IPS-15b (cell line): Measurements from ENCODE around the gene STX17.
"Not testable (repeated sequence)": the region's sequence is repeated elsewhere in the genome, so short reads cannot be mapped to it uniquely, and the experiment has no call there.

Experiments used
- H3K27me3 ChIP-seq: one replicate; pipeline ENCODE4 v1.6.1; 2013; ENCODE audit warnings: low read length; ENCODE audit not compliant: control insufficient read depth, insufficient read depth
- H3K36me3 ChIP-seq: one replicate; pipeline ENCODE4 v1.6.1; 2013; ENCODE audit warnings: low read length; ENCODE audit not compliant: control insufficient read depth, insufficient read depth
- H3K4me1 ChIP-seq: one replicate; pipeline ENCODE4 v1.6.1; 2013; ENCODE audit warnings: mild to moderate bottlenecking, low read length; ENCODE audit not compliant: control insufficient read depth, insufficient read depth
- H3K4me3 ChIP-seq: one replicate; pipeline ENCODE4 v1.5.1; 2013; ENCODE audit warnings: low read depth, low read length
- H3K9ac ChIP-seq: one replicate; pipeline ENCODE4 v1.6.1; 2013; ENCODE audit warnings: low read depth, mild to moderate bottlenecking, low read length
- H3K9me3 ChIP-seq: one replicate; pipeline ENCODE4 v1.6.1; 2013; ENCODE audit warnings: mild to moderate bottlenecking, low read length; ENCODE audit not compliant: control insufficient read depth, insufficient read depth

The STX17 gene

DNA sequence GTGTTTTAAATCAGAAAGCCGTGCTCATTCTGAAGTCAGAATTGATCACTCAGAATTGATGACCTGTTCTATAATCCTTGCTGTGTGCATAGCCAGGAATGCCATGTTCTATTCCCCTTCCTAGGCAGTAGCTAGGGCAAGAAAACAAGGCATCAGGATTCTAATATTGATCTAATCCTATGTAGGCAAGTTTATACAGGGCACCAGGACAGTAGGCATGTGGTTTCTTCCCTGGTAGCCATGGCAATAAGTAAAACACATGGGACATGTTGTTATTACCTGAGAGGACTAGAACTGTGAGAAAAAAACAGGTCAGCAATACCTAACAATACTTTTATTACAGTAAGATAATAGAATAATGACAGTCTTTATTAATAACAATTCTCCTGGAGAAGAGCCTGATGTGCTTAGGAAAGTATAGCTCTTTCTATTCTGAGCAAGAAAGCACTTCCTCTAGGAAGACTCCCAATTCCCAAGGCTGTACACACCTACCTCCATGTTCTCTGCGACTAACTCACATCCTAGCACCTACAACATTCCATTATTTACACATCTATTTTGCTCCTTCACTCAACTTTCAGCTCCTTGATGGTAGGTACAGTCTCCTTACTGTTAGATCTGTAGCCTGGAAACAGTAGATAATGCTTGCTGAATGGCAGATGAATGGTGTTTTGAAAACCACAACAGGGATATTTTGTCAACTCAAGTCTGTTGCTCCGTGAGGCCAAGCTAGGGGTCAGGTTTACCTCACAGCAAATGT lies 70.8 kb downstream of the STX17 start:
- no peaks in the 10 kb centered on the region for H3K36me3 ChIP-seq
- no peaks in the 10 kb centered on the region for H3K27me3 ChIP-seq
- no peaks in the 10 kb centered on the region for H3K9me3 ChIP-seq
- H3K4me1 ChIP-seq: peaks cover 2% of the 10 kb centered on the region
- no peak overlapping the region for H3K4me3 ChIP-seq
- H3K9ac ChIP-seq: no peak overlapping the region

DNA sequence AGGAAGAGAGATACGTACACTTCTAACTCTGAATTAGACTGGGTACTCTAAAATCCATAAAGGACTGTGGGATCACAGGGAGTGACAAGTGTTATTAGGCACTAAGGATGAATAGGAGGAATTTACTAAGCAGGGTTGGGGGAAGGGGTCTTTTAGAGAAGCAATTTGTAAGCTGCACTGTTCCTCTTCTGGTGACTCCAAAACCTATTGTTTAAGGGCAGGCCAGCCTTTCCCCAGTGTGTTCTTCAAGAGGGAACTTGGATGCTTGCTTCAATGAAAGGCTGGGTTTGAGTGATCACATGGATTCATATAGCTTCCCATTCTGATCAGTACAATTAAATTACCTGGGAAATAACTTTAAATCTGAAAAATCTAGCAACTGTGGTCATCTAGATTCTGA lies 71.8 kb downstream of the STX17 start:
- no peaks in the 10 kb centered on the region for H3K27me3 ChIP-seq
- H3K4me1 ChIP-seq: peaks cover 2% of the 10 kb centered on the region
- H3K9ac ChIP-seq: no peak overlapping the region
- H3K36me3 ChIP-seq: no peaks in the 10 kb centered on the region
- H3K4me3 ChIP-seq: no peak overlapping the region
- no peaks in the 10 kb centered on the region for H3K9me3 ChIP-seq

DNA sequence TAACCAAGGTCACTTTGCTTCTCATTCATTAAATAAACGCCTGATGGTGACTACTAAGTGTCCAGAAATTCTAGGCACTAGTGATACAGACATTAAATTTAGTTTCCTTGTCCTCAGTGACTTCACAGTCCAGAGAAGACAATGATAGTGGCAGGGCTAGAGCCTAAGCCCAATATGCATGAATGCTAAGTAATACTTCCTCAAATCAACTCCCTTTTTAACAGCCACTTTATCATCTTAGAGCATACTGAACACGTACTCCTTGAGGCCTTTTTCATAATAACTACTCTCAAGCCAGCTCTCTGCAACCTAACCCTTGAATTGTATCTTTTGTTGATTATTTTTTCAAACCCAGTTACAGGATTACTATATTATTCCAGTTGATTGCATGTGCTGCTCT lies 74.1 kb downstream of the STX17 start:
- no peak overlapping the region for H3K9ac ChIP-seq
- H3K4me1 ChIP-seq: peaks cover 2% of the 10 kb centered on the region
- no peaks in the 10 kb centered on the region for H3K36me3 ChIP-seq

DNA sequence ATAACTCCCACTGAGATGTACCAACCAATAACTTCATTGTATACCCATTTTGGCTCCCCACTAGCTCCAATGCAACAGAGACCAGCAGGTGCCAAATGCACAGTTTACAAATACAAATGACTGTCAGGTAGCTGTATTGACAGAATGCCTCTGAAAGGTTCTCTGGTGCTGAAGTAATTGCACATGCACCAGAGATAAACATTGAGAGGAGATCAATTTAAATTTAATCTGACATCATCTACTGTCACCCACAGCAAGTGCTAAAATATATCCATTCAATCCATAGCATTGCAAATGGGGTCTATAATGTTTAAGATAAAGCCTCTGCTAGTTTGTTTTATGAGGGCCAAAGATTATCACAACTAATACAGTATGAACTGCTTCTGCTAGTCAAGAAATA lies 80.2 kb downstream of the STX17 start:
- H3K27me3 ChIP-seq: no peaks in the 10 kb centered on the region
- H3K4me3 ChIP-seq: no peak overlapping the region
- no peaks in the 10 kb centered on the region for H3K9me3 ChIP-seq
- peaks cover 3% of the 10 kb centered on the region for H3K4me1 ChIP-seq
- H3K36me3 ChIP-seq: peaks cover 5% of the 10 kb centered on the region
- no peak overlapping the region for H3K9ac ChIP-seq

More for the DNA sequence above, 74.1 kb downstream of the STX17 start:
- H3K9me3 ChIP-seq: no peaks in the 10 kb centered on the region
- no peaks in the 10 kb centered on the region for H3K27me3 ChIP-seq
- no peak overlapping the region for H3K4me3 ChIP-seq

DNA sequence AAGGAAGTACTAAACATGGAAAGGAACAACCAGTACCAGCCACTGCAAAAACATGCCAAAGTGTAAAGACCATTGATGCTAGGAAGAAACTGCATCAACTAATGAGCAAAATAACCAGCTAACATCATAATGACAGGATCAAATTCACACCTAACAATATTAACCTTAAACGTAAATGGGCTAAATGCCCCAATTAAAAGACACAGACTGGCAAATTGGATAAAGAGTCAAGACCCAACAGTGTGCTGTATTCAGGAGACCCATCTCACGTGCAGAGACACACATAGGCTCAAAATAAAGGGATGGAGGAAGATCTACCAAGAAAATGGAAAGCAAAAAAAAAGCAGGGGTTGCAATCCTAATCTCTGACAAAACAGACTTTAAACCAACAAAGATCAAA lies 84.1 kb downstream of the STX17 start:
- H3K27me3 ChIP-seq, H3K4me1 ChIP-seq, H3K4me3 ChIP-seq, H3K9ac ChIP-seq, H3K9me3 ChIP-seq, H3K36me3 ChIP-seq: not testable (repeated sequence)

DNA sequence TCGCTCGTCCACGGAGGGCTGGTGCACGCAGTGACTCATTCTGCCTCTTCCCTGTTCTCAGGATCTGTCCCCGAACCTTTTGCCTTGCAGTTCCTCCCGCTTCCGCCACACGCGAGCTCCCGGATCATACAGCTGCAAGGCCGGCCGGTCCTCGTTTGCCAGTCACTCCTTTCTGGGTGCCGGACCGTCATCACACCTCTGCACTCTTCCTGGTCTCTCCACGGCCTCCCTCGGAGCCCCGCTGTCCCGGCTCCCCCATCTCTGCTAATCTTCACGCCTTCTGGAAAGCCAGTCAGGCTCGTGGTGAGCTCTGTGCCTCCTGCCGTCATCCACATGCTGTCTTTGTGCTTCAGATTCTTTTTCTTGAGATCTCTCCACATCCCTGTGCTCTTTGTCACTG lies 91.8 kb downstream of the STX17 start:
- Histone ChIP-seq H3K4me1 (no peaks in the 10 kb centered on the region), H3K4me3 (no peak overlapping the region), H3K9ac (no peak overlapping the region), H3K9me3 (no peaks in the 10 kb centered on the region), H3K27me3 (no peaks in the 10 kb centered on the region), H3K36me3 (no peaks in the 10 kb centered on the region)

DNA sequence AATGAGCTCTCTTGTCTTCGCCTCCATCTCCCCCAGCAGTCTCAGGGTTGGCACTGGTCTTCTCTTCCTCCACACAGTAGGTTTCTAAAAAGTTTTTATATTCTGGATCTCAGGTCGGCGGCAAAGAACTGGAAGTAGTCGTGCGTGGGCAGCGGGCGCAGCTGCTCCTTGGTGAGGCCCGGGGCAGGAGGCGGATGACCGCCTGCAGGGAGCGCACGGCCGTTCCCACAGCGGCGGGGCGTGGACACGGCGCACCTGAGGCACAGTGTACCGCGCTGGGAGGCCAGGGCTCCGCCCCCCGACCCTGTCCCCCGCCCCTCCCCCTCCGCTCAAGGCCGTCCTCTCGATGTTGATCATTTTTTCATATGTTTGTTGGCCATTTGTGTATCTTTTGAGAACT lies 92.4 kb downstream of the STX17 start:
- Histone ChIP-seq H3K4me1 (no peaks in the 10 kb centered on the region), H3K27me3 (no peaks in the 10 kb centered on the region), H3K9me3 (no peaks in the 10 kb centered on the region), H3K36me3 (no peaks in the 10 kb centered on the region), H3K4me3 (no peak overlapping the region), H3K9ac (no peak overlapping the region)

DNA sequence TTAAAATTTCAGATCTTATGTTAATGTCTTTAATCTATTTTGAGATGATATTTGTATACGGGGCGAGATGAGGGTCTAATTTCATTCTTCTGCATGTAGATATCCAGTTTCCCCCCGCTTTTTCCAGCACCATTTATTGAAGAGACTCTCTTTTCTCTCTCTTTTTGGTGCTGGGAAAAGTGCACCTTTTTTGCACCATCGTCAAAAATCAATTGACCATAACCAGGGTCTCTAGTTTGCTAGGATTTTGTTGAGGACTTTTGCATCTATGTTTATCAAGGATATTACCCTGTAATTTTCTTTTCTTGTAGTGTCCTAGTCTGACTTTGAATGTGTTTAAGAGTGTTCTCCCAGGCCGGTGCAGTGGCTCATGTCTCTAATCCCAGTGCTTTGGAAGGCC lies 93.3 kb downstream of the STX17 start:
- Histone ChIP-seq H3K27me3 (no peaks in the 10 kb centered on the region), H3K9ac (no peak overlapping the region), H3K36me3 (no peaks in the 10 kb centered on the region), H3K4me3 (no peak overlapping the region), H3K9me3 (no peaks in the 10 kb centered on the region), H3K4me1 (no peaks in the 10 kb centered on the region)

DNA sequence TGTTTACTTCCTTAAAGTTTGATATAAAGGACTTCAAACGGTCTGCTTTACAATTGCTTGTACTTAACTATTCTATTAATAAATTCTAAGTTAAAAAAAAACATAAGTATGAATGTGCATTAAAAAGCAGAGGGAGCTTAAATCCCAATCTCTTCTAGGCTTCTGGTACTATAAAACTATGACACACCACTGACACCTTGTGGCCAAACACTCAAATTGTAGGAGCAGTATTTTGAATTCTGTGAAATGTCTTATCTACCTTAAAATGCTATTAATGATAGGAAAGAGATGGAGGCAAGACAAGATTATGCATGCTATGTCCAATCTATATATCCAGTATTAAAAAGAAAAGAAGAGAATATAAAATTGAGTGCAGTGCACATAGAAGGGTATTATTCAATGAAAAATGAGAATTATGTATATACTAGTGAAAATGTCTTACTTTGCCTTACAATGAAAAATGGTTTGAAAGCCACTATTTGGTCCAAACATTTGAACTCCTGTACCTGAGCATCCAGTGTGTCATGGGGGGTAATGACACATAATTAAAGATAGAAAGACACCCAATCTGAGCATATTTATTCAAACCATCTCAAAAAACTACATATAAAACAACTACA lies 104.7 kb downstream of the STX17 start:
- Histone ChIP-seq H3K36me3 (no peaks in the 10 kb centered on the region), H3K9me3 (no peaks in the 10 kb centered on the region), H3K4me3 (no peak overlapping the region), H3K27me3 (no peaks in the 10 kb centered on the region), H3K4me1 (no peaks in the 10 kb centered on the region), H3K9ac (no peak overlapping the region)

DNA sequence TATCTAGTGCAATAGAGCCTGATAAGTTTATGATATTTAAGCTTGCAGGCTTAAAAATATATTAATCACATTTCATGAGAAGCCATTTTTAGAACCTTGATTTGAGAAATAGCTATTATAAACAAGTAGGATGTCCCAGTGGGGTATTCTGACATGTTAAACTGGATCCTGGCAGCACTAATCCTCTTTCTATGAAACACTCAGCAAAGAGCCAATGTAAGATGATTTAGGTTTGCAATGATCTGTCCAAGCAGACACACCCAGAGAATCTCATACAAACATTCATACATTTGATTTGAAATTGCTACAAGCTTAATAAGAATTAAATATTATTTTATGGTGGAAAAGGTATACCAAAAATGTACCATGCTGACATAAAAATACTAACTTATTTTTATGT lies 105.8 kb downstream of the STX17 start:
- no peaks in the 10 kb centered on the region for H3K4me1 ChIP-seq
- H3K27me3 ChIP-seq: no peaks in the 10 kb centered on the region
- H3K36me3 ChIP-seq: no peaks in the 10 kb centered on the region
- H3K9me3 ChIP-seq: no peaks in the 10 kb centered on the region
- no peak overlapping the region for H3K4me3 ChIP-seq
- no peak overlapping the region for H3K9ac ChIP-seq

DNA sequence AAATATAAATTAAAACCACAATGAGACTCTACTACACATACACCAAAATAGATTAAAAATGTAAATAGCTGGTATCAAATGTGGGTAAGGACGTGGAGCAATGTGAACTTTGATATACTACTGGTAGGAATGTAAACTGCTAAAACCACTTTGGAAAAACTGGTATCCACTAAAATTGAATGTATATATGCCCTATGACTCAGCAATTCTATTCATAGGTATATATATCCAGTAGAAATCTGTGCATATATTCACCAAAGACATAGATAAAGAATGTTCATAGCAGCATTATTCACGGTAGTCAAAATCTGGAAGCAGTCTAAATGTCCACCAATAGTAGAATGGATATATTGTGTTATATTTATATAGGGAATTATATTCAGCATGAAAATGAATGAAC lies 107.1 kb downstream of the STX17 start:
- H3K4me3 ChIP-seq: no peak overlapping the region
- no peaks in the 10 kb centered on the region for H3K36me3 ChIP-seq
- no peaks in the 10 kb centered on the region for H3K27me3 ChIP-seq
- no peak overlapping the region for H3K9ac ChIP-seq
- no peaks in the 10 kb centered on the region for H3K4me1 ChIP-seq
- no peaks in the 10 kb centered on the region for H3K9me3 ChIP-seq

DNA sequence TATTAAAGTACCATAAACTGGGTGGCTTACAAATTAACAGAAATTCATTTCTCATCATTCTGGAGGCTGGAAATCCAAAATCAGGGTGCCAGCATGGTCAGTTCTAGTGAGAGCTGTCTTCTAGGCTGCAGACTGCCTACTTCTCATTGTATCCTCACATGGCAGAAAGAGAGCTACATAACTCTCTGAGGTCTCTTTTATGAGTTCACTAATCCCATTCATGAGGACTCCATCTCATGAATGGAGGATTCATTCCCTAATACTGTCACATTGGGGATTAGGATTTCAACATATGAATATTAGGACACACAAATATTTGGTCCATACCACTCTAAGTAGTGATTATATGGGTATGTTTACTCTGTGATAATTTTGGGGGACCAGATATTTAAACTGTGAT lies 108.4 kb downstream of the STX17 start:
- Histone ChIP-seq H3K4me3 (no peak overlapping the region), H3K9ac (no peak overlapping the region), H3K36me3 (no peaks in the 10 kb centered on the region)

More for the DNA sequence above, 108.4 kb downstream of the STX17 start:
- no peaks in the 10 kb centered on the region for H3K4me1 ChIP-seq
- H3K27me3 ChIP-seq: no peaks in the 10 kb centered on the region
- no peaks in the 10 kb centered on the region for H3K9me3 ChIP-seq
